ENCODE measurements around the gene LIMS1.
A peak's percentile ranks its signal among the peaks of the same experiment; 100 is the strongest.
"Not testable (repeated sequence)": the region's sequence is repeated elsewhere in the genome, so short reads cannot be mapped to it uniquely, and the experiment has no call there.

LIMS1 gene, protein sequence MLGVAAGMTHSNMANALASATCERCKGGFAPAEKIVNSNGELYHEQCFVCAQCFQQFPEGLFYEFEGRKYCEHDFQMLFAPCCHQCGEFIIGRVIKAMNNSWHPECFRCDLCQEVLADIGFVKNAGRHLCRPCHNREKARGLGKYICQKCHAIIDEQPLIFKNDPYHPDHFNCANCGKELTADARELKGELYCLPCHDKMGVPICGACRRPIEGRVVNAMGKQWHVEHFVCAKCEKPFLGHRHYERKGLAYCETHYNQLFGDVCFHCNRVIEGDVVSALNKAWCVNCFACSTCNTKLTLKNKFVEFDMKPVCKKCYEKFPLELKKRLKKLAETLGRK

DNA sequence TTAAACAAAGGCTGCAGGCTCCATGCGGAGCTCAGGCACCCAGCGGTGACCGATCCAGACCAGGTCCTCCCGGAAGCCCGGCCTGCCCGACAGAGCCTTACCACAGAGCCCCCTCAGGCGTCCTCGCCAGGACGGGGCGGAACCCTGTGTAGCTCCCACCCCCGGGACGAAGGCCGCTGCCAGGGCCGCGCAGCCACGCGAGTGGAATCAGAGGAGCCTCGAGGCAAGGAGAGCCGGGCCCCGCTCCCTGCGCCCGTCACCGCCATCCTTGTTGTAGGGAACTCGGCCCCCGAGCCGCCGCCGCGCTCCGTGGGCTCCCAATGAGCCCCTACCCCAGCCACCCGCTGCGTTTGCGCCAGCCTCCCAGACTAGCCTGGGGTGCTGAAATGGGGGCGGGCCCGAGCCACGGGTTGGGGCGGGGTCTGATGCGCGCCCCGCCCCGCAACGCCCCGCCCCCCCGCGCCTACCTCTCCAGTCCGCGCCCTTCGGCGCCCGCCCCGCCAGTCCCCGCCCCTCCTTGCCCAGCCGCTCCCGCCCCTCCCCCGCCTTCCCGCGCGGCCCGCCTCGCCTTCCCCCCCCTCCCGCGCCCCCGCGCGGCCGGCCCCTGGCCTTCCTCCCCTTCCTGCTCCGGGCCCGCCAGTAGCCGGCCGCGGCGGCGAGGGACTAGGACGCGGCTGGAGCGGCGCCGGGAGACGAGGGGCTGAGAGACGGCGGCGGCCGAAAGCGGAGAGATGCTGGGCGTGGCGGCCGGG is at the start of gene LIMS1:
TSS of gene LIMS1 (plus strand) at position 639 of the 752 bp plus-strand sequence. CDS start at position 732, 93 bp downstream.
- peak; percentile 87 for DNase-seq

DNA sequence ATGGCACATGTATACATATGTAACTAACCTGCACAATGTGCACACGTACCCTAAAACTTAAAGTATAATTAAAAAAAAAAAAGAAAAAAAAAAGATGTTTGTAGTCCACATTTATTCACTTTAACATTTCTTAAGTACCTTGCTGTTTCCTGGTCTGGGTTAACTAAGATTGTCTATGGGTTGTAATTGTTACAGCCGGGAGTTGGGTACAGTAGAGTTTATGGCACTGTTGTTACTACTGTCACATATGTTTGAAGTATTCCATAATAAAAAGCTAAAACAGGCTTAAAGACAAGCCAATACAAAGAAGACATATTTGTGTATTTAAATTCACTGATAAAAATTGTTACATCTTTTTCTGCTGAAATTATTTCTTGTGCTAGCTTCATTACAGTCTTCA is 49.0 kb upstream of the LIMS1 start:
- DNase-seq, result no peak

DNA sequence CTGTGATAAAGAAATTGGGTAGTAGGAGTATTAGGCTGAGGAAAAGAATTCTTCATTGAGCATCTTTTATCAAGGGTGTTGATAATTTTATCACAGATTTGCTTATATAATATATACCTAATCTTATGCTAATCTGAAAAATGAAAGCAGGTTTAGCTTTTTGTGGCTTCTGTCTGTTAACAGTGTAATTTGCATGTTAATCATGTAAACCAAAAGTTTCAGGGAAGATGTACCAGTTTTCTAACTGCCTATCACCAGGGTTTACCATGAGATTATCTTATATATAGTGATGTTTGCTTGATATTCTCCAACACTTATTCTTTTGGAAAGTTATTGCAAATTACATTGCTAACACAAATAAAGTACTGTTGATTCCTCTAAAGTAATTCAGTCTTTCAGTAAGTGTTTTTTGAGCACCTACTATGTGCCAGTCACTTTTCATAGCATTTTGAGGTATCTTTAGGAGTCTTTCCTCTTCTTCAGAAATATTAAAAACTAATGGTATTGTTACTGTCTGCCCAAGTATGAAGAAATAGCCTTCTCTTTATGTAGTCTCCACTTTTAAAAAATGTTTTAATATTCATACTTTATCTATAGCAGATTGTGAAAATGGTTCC is 43.7 kb upstream of the LIMS1 start:
- DNase-seq, result no peak

DNA sequence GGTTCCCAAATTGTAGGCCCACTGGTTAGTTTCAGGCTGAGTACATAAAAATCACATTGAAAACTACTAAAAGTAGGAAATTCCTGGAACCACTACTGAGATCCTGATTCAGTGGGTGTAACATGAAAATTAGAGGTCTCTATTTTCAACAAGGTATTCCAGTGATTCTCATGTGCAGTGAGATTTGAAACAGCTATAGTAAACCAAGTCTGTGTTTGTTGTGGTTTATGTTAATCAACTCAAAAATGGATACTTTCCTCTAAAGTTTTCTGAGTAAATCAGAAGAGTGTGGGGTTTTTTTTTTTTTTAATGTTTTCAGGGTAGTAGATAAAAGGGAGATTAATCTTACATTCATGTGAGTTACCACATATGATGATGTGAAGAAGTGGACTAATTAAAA is 42.4 kb upstream of the LIMS1 start:
- no peak for DNase-seq

DNA sequence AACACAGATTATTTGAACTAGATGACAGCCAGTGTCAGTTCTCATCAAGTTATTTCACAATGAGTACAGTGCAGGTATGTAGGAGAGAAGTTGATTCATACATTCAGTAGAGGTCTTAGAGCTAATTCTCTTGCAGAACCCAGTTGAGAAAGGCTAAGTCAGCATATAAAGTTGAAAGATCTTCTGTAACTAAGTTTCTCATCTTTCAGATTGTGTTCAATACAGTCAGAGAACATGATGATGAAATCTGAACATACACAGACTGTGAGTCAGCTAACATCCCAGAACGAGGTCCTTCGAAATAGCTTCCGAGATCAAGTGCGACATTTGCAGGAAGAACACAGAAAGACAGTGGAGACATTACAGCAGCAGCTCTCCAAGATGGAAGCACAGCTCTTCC is 41.9 kb upstream of the LIMS1 start:
- no peak for DNase-seq

DNA sequence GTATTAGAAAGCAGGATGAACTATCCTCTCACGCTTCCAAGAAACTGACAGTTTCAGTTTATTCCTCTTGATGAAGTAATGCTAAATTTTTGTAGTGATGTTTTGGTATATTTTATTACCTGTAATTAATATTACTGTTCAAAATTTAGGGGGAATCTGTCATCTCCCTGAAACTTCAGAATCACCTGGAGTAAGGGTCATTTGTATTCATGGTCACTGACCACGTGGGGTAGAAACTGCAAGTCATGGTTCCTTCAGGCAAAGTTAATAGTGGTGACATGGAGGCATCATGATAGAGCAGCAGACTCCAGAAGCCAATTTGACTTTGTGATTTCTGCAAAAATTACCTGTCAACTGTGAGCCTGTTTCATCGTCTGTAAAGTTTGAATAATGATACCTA is 38.1 kb upstream of the LIMS1 start:
- DNase-seq, result not testable (repeated sequence)

DNA sequence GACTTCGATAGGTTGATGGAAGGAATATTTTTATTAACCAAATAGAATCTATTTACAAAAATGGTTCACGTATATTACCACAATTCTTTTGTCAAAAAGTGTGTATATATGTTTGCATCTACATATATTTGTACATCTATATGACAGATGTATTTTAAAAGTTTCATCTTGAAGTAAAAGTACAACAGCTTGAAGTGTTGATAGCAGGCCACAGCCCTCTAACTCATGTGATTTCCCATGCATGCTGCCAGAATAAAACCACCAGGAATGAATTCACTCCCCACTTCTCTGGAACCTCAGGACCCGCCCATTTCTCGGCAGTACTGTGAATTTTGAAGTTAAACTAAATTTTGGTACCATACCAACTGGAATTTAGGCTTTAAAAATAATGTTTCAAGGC is 26.6 kb upstream of the LIMS1 start:
- DNase-seq, result not testable (repeated sequence)

DNA sequence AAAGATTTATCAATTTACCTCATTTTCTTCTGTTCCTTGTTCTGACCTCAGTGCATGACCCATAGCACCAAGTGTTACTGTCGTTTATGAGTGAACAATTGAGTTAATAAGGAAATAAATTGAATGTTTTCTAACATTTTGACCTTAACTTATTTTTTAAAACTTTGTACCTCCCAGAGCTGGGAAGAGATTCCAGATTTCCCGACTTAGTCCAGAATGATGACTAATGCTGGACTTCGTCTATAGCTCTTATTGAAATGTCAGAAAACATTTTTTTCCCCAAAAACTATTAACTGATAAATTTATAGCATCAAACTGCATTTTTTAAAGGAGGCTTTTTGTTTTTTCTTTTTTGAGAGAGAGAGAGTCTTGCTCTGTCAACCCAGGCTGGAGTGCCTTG is 21.8 kb upstream of the LIMS1 start:
- not testable (repeated sequence) for DNase-seq

DNA sequence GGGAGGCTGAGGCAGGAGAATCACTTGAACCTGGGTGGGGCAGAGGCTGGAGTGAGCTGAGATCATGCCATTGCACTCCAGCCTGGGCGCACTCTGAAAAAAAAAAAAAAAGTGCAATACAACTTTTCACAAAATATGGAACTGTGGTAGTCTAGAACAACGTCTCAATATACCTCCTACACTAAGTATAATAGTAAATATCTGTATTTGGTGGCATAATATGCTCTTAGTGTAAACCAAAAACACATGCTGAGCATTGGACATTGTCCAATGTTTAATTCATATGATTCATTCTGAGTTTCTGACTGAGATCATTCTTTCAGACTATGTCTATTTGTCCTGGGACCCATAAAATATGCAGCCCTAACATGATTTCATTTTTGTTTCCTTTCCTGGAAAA is 19.8 kb upstream of the LIMS1 start:
- not testable (repeated sequence) for DNase-seq

DNA sequence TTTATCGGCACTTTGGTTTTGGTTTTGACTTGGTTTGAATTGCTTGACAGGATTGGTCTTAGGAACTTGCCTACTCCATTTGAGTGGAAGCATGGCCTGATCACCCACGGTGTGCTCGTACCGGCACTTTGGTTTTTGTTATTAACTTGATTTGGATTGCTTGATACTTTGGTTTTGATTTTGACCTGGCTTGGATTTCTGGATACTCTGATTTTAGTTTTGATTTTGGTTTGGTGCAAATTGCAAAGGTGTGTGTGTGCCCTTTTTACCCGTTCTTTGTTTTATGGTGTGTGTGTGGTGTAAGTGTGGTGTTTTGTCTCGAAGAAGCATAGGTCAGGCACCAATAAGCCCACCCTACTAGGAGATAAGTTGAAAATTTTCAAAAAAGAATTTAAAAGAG is 9.6 kb upstream of the LIMS1 start:
- DNase-seq, result not testable (repeated sequence)

DNA sequence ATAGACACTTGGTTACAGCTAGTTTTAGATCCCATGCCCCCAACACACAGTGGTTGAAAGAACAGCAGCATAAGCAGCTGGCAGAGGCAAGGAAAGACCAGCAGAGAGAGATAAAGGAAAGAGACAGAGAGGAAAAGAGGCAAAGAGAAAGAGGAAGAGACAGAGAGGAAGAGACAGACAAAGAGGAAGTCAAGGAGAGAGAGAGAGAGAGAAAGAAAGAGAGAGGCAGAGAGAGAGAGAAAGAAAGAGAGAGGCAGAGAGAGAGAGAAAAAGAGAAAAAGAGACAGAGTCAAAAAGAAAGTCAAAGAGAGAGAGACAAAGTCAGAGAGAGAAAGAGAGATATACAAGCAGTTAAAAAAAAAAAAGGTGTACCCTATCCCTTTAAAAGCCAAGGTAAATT is 9.0 kb upstream of the LIMS1 start:
- DNase-seq, result not testable (repeated sequence)

DNA sequence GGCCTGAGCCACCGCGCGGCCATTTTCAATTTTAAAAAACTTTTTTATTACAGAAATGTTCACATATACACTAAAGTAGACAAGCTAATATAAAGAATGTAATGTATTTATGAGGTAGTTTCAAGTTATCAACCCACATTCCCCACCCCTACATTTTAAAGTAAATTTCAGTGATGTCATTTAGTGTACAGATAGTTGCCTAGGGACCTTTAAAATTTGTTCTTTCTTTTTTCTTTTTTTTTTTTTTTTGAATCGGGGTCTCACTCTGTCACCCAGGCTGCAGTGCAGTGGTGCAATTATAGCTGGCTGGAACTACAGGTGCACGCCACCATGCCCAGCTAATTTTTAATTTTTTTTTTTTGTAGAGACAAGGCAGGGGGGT is 2.6 kb upstream of the LIMS1 start:
- DNase-seq, result no peak

DNA sequence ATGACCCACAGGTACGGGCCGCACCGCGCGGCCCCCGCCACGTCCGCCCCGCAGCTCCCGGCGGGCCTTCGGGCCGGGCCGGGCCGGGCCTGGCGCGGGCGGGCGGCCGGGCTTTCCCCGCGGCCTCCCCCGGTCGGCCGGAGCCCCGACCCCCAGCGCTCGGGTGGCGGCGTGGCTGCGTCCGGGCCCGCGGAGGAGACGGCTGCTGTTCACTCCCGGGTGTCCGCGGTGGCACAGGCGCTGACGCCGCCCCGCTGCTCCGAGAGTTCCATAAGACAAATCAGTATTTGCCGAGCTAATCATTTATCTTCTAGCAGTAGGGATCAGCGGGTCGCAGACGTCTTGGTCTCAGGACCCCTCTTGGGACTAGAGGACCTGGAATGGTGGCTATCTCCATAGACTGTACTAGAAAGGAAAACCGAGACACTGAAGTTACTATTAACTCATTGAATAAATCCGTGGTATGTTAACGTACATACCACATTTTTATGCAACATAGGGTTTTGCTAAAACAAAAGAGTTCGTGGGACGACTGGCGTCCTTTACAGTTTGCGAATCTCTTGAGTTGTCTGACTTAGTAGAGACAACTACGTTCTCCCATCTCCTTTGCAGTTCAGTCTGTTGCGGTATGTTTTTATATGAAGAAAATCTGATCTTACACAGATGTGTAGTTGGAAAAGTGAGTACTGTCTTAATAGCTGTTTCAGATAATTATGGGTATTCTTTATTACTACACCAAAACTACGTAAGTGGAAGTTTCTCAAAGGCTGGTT is 500 bp downstream of the LIMS1 start:
- DNase-seq, result peak; percentile 41

DNA sequence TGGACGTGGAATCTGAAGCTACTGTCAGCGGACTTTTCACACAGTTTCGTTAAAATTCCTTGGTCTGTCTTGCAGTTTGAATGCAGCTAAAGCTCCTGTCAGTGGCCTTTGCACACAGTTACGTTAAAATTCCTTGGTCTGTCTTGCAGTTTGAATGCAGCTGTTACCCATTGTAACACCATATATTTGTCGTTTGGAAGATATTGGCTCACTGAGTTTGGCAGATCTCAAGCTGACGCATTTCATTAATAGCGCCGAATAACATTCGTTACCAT is 1.0 kb downstream of the LIMS1 start:
- DNase-seq, result no peak

DNA sequence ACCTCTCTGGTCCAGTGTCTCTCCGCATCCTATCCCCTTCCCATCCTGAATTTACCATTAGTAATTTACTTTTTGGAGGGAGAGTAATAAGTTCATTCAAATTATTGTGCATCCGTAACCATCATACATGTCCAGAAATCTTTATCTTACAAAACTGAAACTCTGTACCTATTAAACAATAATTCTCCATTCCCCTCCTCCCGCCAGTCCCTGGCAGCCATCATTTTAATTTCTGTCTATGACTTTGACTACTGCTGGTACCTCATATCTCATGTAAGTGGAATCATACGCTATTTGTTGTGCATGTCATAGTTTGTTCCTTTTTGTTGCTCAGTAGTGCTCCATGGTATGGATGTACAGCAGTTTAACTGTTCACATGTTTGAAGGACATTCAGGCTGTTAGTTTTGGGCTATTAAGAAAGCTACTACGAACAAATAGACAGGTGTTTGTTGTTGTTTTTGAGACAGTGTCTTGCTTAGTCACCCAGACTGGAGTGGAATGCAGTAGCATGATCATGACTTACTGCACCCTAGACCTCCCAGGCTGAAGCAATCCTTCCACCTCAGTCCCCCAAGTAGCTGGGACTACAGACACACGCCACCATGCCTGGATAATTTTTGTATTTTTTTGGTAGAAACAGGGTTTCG is 2.0 kb downstream of the LIMS1 start:
- no peak for DNase-seq

DNA sequence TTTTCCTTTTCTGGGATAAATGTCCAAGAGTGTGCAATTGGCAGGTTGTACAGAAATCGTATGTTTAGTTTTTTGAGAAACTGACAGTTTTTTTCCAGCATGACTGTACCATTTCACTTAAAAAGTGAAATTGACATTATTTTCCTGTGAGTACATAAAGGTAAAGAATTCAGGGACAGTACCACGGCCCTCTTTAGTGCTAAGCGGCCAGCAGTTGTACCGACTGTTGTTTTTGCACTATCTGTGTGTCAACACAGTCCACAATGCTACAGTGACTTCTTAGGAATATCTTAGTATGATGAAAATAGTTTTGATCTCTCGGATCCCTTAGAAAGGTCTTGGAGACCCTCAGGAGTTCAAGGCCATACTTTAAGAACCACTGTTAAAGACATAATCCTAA is 2.6 kb downstream of the LIMS1 start:
- DNase-seq, result no peak

DNA sequence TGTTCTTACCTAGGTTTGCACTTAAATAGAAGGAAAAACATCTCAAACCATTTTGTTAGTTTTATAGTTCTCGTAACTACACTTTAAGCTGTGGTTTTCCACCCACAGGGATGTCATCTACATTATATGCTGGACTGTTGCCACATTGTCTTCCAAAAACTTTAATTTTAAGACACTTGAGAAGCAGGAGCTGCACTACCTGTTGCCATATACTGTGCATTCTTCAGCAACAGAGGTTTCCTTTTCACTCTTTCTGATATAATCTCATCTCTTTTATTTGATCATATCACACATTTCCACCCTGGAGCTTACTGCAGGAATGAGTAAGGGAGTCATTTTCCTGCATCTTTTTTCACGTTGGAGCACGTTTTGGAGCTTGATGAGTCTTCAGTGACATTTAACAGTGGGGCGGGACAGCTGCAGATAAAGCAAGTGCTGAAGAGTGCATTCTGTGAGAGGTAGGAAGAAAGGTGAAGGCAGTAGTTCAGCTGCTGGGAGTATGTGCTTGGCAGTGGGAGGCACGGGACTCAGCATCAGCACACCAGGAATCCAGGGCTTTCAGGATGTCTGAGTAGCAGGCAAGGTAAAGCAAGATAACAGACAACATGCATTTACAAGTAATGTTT is 3.8 kb downstream of the LIMS1 start:
- no peak for DNase-seq

DNA sequence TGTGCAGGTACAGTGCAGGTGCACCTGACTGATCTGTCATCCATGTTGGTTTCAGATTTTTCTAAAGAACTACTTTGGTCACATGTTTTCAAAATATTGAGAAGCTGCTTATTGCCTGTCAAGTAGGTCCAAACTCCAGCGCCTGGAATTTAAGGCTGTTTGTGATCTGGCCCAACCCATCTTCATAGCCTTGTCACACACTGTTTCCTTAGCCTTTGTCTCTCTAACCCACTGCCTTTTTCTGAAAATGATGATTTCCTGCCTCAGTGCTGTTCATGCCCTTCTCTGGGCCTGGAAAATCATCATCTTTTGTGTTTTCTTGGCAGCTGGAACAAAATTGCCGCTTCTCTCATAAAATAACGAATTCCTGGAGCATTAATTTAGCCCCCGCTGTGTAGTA is 7.2 kb downstream of the LIMS1 start:
- DNase-seq, result no peak

DNA sequence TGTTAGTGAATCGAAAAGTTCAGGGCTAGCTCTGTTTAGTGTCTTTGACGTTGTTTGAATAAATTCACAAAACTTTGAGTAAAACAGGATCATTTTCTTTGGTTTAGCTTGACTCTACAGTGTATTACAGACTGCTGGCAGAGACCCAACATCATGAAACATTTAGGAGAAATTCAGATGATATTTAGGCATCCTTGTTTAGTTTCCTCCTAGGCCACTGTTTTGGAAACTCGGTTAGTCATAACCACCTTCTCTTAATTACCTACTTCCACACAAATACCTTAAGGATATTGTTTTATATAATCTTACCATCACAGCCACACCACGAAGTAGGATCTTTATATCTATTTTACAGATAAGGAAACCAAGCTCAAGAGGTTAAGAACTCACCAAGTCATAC is 7.8 kb downstream of the LIMS1 start:
- DNase-seq, result no peak

DNA sequence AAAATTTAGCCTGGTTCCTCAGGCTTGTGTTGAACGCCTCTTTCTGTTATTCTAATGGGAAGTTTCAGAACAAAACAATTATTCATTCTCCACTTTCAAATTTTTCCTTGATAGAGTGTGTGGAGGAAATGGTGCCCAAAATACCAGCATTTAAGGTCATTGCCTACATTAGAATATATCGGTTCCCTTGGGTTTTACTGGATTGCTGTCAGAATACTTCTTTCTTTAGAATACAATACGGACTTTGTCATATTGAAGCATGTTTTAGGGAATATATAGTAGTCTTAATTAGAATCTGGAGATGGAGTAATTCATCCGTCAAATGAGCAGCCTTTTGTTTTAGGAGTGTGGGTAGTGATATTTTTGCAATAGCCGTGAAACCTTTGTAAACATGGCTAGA is 13.3 kb downstream of the LIMS1 start:
- DNase-seq, result no peak

DNA sequence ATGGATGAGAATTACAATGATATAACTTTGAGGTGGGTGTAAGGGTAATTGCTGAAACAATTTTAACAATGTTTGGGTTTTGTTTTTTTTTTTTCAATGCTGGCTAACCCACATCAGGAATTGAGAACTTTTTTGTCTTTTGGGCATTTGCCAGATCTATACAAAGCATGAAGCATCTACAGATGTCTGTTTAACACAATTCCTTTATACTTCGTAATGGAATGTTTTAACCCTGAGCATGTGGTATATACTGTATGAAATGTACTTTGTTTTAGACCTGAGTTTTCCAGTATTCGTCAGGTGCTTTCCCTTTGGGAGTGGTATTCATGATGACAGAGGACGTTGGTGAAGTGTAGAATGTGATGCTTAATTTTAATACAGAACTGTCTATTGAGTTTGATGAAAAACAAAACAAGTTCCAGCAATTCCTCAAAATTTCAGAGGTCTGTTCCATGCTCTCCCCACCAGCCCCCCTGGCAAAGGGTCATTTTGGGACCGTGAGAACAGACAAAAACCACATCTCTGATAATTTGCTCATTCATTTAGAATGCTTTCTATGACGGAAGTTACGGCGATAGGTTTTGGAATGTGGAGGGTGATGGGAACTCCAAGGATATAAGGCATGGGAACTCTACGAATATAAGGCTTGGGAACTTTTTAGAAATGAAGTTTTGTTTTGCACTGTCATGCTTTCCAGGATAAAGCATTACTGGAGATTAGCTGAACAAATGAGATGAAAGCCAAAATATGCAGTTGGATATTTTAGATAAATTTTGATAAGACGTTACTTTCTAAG is 14.1 kb downstream of the LIMS1 start:
- no peak for DNase-seq

DNA sequence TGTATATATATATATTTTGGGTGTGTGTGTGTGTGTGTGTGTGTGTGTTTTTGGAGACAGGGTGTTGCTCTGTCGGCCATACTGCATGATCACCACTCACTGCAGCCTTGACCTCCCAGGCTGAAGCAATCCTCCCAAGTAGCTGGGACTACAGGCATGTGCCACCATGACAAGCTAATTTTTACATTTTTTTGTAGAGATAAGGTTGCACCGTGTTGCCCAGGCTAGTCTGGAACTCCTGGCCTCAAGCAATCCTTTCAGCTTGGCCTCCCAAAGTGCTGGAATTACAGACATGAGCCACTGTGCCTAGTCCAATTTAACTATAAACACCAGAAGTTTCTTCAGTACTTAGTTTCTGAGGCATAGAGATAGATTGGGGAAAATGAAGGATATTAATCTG is 18.3 kb downstream of the LIMS1 start:
- DNase-seq, result no peak

Measured in inflammatory macrophage treated with lipopolysaccharide for 4 hours (primary cell).